ENCODE measurements around the gene PNKP. TPM values are rescaled to one million over a fixed set of nuclear protein-coding genes. Genes with fewer than 3 reads are reported as not detected.

PNKP gene
- polyA plus RNA-seq, 1 donor, result 61.2 TPM

GRCh38 chr19:49874503-49875157 lies 7.3 kb upstream of the PNKP start:
- peaks cover 24% of the 10 kb centered on the region for H3K4me1 ChIP-seq (ENCODE audit: control insufficient read depth, insufficient read depth, low read length)
- no peaks in the 10 kb centered on the region for H3K27me3 ChIP-seq (ENCODE audit: control insufficient read depth, insufficient read depth, low read length)
- H3K36me3 ChIP-seq (ENCODE audit: control insufficient read depth, insufficient read depth, low read length), result peaks cover 30% of the 10 kb centered on the region
- H3K27ac ChIP-seq (ENCODE audit: low read length), result no peak overlapping the region
- WGBS (ENCODE audit: insufficient coverage, low lambda C conversion rate), result no CpG with 5 or more reads among the region's 11 CpGs
- peaks cover 4% of the 10 kb centered on the region for H3K9me3 ChIP-seq (ENCODE audit: control insufficient read depth, low read depth, low read length)
- no peak for DNase-seq
- H3K4me3 ChIP-seq (ENCODE audit: low read length), result no peak overlapping the region

- H3K4me3 ChIP-seq (ENCODE audit: low read length), result no peak overlapping the region
- H3K36me3 ChIP-seq (ENCODE audit: control insufficient read depth, insufficient read depth, low read length), result peaks cover 23% of the 10 kb centered on the region
- H3K27ac ChIP-seq (ENCODE audit: low read length), result no peak overlapping the region
- H3K4me1 ChIP-seq (ENCODE audit: control insufficient read depth, insufficient read depth, low read length), result peaks cover 24% of the 10 kb centered on the region
- 90% methylated on average over 2 of the region's 10 CpGs for WGBS (ENCODE audit: insufficient coverage, low lambda C conversion rate)
- H3K27me3 ChIP-seq (ENCODE audit: control insufficient read depth, insufficient read depth, low read length), result no peaks in the 10 kb centered on the region
- peaks cover 4% of the 10 kb centered on the region for H3K9me3 ChIP-seq (ENCODE audit: control insufficient read depth, low read depth, low read length)
- DNase-seq, result no peak
These were observed 6.5 kb upstream of the PNKP start for GRCh38 chr19:49873834-49874233.

- no peak for DNase-seq
- H3K9me3 ChIP-seq (ENCODE audit: control insufficient read depth, low read depth, low read length), result peaks cover 4% of the 10 kb centered on the region
- H3K4me1 ChIP-seq (ENCODE audit: control insufficient read depth, insufficient read depth, low read length), result peaks cover 24% of the 10 kb centered on the region
- no peak overlapping the region for H3K4me3 ChIP-seq (ENCODE audit: low read length)
- no peak overlapping the region for H3K27ac ChIP-seq (ENCODE audit: low read length)
- no peaks in the 10 kb centered on the region for H3K27me3 ChIP-seq (ENCODE audit: control insufficient read depth, insufficient read depth, low read length)
- peaks cover 23% of the 10 kb centered on the region for H3K36me3 ChIP-seq (ENCODE audit: control insufficient read depth, insufficient read depth, low read length)
- no CpG with 5 or more reads among the region's 29 CpGs for WGBS (ENCODE audit: insufficient coverage, low lambda C conversion rate)
These were observed 5.7 kb upstream of the PNKP start for GRCh38 chr19:49873129-49873521.

GRCh38 chr19:49872245-49873128 lies 5.1 kb upstream of the PNKP start:
- DNase-seq, result no peak
- WGBS (ENCODE audit: insufficient coverage, low lambda C conversion rate), result no CpG with 5 or more reads among the region's 27 CpGs
- H3K27ac ChIP-seq (ENCODE audit: low read length), result no peak overlapping the region
- H3K4me1 ChIP-seq (ENCODE audit: control insufficient read depth, insufficient read depth, low read length), result peaks cover 26% of the 10 kb centered on the region
- no peaks in the 10 kb centered on the region for H3K27me3 ChIP-seq (ENCODE audit: control insufficient read depth, insufficient read depth, low read length)
- peaks cover 4% of the 10 kb centered on the region for H3K9me3 ChIP-seq (ENCODE audit: control insufficient read depth, low read depth, low read length)
- H3K4me3 ChIP-seq (ENCODE audit: low read length), result no peak overlapping the region
- H3K36me3 ChIP-seq (ENCODE audit: control insufficient read depth, insufficient read depth, low read length), result peaks cover 23% of the 10 kb centered on the region

- Histone ChIP-seq H3K4me3 (ENCODE audit: low read length) (no peak overlapping the region), H3K27ac (ENCODE audit: low read length) (no peak overlapping the region), H3K27me3 (ENCODE audit: control insufficient read depth, insufficient read depth, low read length) (no peaks in the 10 kb centered on the region), H3K9me3 (ENCODE audit: control insufficient read depth, low read depth, low read length) (peaks cover 4% of the 10 kb centered on the region), H3K36me3 (ENCODE audit: control insufficient read depth, insufficient read depth, low read length) (peaks cover 23% of the 10 kb centered on the region), H3K4me1 (ENCODE audit: control insufficient read depth, insufficient read depth, low read length) (peaks cover 28% of the 10 kb centered on the region)
- DNase-seq, result no peak
- WGBS (ENCODE audit: insufficient coverage, low lambda C conversion rate), result no CpG with 5 or more reads among the region's 17 CpGs
These were observed 4.1 kb upstream of the PNKP start for GRCh38 chr19:49871349-49871985.

GRCh38 chr19:49870309-49870901 lies 3.0 kb upstream of the PNKP start:
- peaks cover 33% of the 10 kb centered on the region for H3K4me1 ChIP-seq (ENCODE audit: control insufficient read depth, insufficient read depth, low read length)

GRCh38 chr19:49869484-49870308 lies 2.3 kb upstream of the PNKP start:
- Histone ChIP-seq H3K9me3 (ENCODE audit: control insufficient read depth, low read depth, low read length) (no peaks in the 10 kb centered on the region), H3K27me3 (ENCODE audit: control insufficient read depth, insufficient read depth, low read length) (no peaks in the 10 kb centered on the region), H3K4me1 (ENCODE audit: control insufficient read depth, insufficient read depth, low read length) (peaks cover 30% of the 10 kb centered on the region), H3K36me3 (ENCODE audit: control insufficient read depth, insufficient read depth, low read length) (peaks cover 26% of the 10 kb centered on the region), H3K4me3 (ENCODE audit: low read length) (peak overlapping the region; percentile 48), H3K27ac (ENCODE audit: low read length) (peak overlapping the region; percentile 82)
- no CpG with 5 or more reads among the region's 67 CpGs for WGBS (ENCODE audit: insufficient coverage, low lambda C conversion rate)
- DNase-seq, result peak; percentile 99 to 100

More at GRCh38 chr19:49870309-49870901, 3.0 kb upstream of the PNKP start:
- Histone ChIP-seq H3K4me3 (ENCODE audit: low read length) (peak overlapping the region; percentile 48), H3K36me3 (ENCODE audit: control insufficient read depth, insufficient read depth, low read length) (peaks cover 23% of the 10 kb centered on the region), H3K9me3 (ENCODE audit: control insufficient read depth, low read depth, low read length) (no peaks in the 10 kb centered on the region), H3K27ac (ENCODE audit: low read length) (peak overlapping the region; percentile 82), H3K27me3 (ENCODE audit: control insufficient read depth, insufficient read depth, low read length) (no peaks in the 10 kb centered on the region)
- WGBS (ENCODE audit: insufficient coverage, low lambda C conversion rate), result no CpG with 5 or more reads among the region's 15 CpGs
- DNase-seq, result no peak

- H3K27me3 ChIP-seq (ENCODE audit: control insufficient read depth, insufficient read depth, low read length), result no peaks in the 10 kb centered on the region
- DNase-seq, result no peak
- no CpG with 5 or more reads among the region's 15 CpGs for WGBS (ENCODE audit: insufficient coverage, low lambda C conversion rate)
- H3K4me3 ChIP-seq (ENCODE audit: low read length), result peak overlapping the region; percentile 38
- peak overlapping the region; percentile 74 for H3K27ac ChIP-seq (ENCODE audit: low read length)
- H3K9me3 ChIP-seq (ENCODE audit: control insufficient read depth, low read depth, low read length), result no peaks in the 10 kb centered on the region
- H3K4me1 ChIP-seq (ENCODE audit: control insufficient read depth, insufficient read depth, low read length), result peaks cover 30% of the 10 kb centered on the region
- peaks cover 28% of the 10 kb centered on the region for H3K36me3 ChIP-seq (ENCODE audit: control insufficient read depth, insufficient read depth, low read length)
These were observed 1.7 kb upstream of the PNKP start for GRCh38 chr19:49869009-49869483.

GRCh38 chr19:49864890-49865289 lies 2.5 kb downstream of the PNKP start:
- no peak for DNase-seq
- Histone ChIP-seq H3K9me3 (ENCODE audit: control insufficient read depth, low read depth, low read length) (peaks cover 2% of the 10 kb centered on the region), H3K27ac (ENCODE audit: low read length) (no peak overlapping the region), H3K36me3 (ENCODE audit: control insufficient read depth, insufficient read depth, low read length) (peaks cover 39% of the 10 kb centered on the region), H3K4me1 (ENCODE audit: control insufficient read depth, insufficient read depth, low read length) (peaks cover 22% of the 10 kb centered on the region), H3K27me3 (ENCODE audit: control insufficient read depth, insufficient read depth, low read length) (no peaks in the 10 kb centered on the region), H3K4me3 (ENCODE audit: low read length) (no peak overlapping the region)
- WGBS (ENCODE audit: insufficient coverage, low lambda C conversion rate), result no CpG with 5 or more reads among the region's 13 CpGs
